Lung (tissue), 12 donors: ENCODE measurements around the gene MAX. TPM values are rescaled to one million over a fixed set of nuclear protein-coding genes. Genes with fewer than 3 reads are reported as not detected.

Experiments
- ATAC-seq: fragments of 200-7000 bp; cut with Tn5 transposase; one replicate; pipeline ENCODE4 v1.9.1; 2020; ENCODE audit warnings: moderate number of reproducible peaks; ENCODE audit not compliant: insufficient read depth, low FRiP score
- DNase-seq, 3 donors: peaks; one replicate each; pipeline ENCODE4 v3.0.0-alpha.2; 2013 to 2017
- H3K27ac ChIP-seq, 2 donors: one replicate each; pipeline ENCODE4 v1.5.1; 2013; ENCODE audit warnings: mild to moderate bottlenecking in 2 of 2, moderate library complexity in 2 of 2, control low read depth in 1 of 2, inconsistent platforms in 1 of 2, low read depth in 1 of 2, low read length in 1 of 2
- H3K27me3 ChIP-seq, 3 donors: one replicate each; pipeline ENCODE4 v1.5.1; 2013; ENCODE audit warnings: low read length in 2 of 3; ENCODE audit not compliant: control insufficient read depth in 3 of 3, insufficient read depth in 3 of 3
- H3K36me3 ChIP-seq, 4 donors: one replicate each; pipeline ENCODE4 v1.5.1; 2013; ENCODE audit warnings: low read length in 4 of 4, mild to moderate bottlenecking in 1 of 4, moderate library complexity in 1 of 4; ENCODE audit not compliant: control insufficient read depth in 4 of 4, insufficient read depth in 4 of 4
- H3K4me1 ChIP-seq, 5 donors: one replicate each; pipeline ENCODE4 v1.5.1; 2013; ENCODE audit warnings: low read length in 5 of 5, mild to moderate bottlenecking in 2 of 5, moderate library complexity in 1 of 5; ENCODE audit not compliant: control insufficient read depth in 5 of 5, insufficient read depth in 5 of 5
- H3K4me3 ChIP-seq: one replicate; pipeline ENCODE4 v1.5.1; 2013; ENCODE audit warnings: mild to moderate bottlenecking, control low read depth, moderate library complexity
- H3K9ac ChIP-seq, 2 donors: one replicate each; pipeline ENCODE4 v1.5.1; 2013; ENCODE audit warnings: low read length in 2 of 2, control low read depth in 1 of 2; ENCODE audit not compliant: insufficient read depth in 1 of 2
- H3K9me3 ChIP-seq, 4 donors: one replicate each; pipeline ENCODE4 v1.5.1; 2013; ENCODE audit warnings: low read length in 3 of 4, mild to moderate bottlenecking in 1 of 4, moderate library complexity in 1 of 4; ENCODE audit not compliant: control insufficient read depth in 4 of 4, insufficient read depth in 3 of 4
- CTCF ChIP-seq: IDR thresholded peaks from 2 replicates; pipeline ENCODE4 v1.5.1; 2012; ENCODE audit warnings: mild to moderate bottlenecking; ENCODE audit errors: control extremely low read depth, extremely low read depth
- WGBS, 2 donors: extraction: QIAGEN DNeasy Blood & Tissue Kit; methylation state at CpG; one replicate each; pipeline ENCODE4 v1.1.7; 2013; 5-methylcytosine and 5-hydroxymethylcytosine counted together
- polyA plus RNA-seq, 2 donors: library from polyadenylated mRNA; stranded (reverse); fragments of 200-250 nt; gene quantifications; one replicate each; pipeline ENCODE4 v1.2.1, GENCODE V29; 2013
- total RNA-seq, 2 donors: library from RNA; depleted of rRNA in 1 of 2; stranded (reverse); fragments of >200 nt in 1 of 2; gene quantifications; one replicate each; pipeline ENCODE4 v1.2.1, GENCODE V29; 2014 to 2021
- donor health status: control.
- donor health status: control.
- donor health status: Bipolar disorder and iron deficiency.
- donor health status: healthy.
- donor health status: DM: yes; HTN: yes; CAD: no.

MAX gene
- total and polyA plus RNA-seq, 4 donors, result 45.1 to 110 (median 57.7) TPM

DNA sequence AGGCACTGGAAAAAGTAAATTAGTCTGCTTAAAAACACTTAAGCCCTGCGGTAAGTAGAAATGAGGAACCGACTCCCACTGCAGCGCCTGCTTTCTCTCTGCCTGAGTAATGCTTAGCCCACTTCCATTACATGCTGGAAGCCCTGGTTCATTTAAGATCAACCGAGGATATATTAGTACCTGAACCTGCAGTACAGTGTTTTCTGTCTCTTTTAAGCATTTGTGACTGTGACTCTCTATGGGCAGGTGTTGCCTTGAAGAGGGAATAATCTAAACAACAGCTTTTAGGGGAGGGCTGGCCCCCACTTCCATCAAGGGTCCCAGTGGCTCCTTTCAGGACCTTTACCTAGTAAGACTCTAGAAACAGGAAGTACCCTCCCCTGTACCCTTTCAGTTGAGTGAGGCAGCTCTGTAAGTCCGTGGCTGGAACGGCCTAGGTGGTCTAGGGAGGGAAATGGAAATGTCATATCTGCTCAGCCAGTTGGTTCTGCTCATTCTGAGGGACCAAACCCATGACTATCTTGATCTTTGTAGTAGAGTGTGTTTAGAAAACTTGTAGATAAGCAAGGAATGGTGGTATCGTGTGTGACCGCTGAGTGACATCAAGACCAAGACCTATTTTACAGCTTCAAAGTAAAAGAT is 59.5 kb downstream of the MAX start:
- H3K4me1 ChIP-seq, result peaks cover 0 to 6% (median 2%) of the 10 kb centered on the region in 5 donors
- no peak for DNase-seq
- H3K27ac ChIP-seq, result no peak overlapping the region

GRCh38 chr14:65042296-65042695 is 60.0 kb downstream of the MAX start:
- ATAC-seq, result no peak
- 56 to 86% methylated on average over 3 of the region's 3 CpGs for WGBS, 2 donors
- no peak for DNase-seq

More for the DNA sequence above, 59.5 kb downstream of the MAX start:
- Histone ChIP-seq H3K27me3 (no peaks in the 10 kb centered on the region), H3K9me3 (no peaks in the 10 kb centered on the region), H3K9ac (no peak overlapping the region), H3K36me3 (peaks cover 3 to 32% (median 13%) of the 10 kb centered on the region in 4 donors), H3K4me3 (no peak overlapping the region)
- WGBS, 2 donors, result 40 to 71% methylated on average over 8 of the region's 8 CpGs
- no peak for ATAC-seq
- no peak for TF ChIP-seq CTCF

GRCh38 chr14:65041434-65041915 is 60.8 kb downstream of the MAX start:
- no peak for DNase-seq

More at GRCh38 chr14:65042296-65042695, 60.0 kb downstream of the MAX start:
- Histone ChIP-seq H3K9me3 (no peaks in the 10 kb centered on the region), H3K9ac (no peak overlapping the region), H3K4me1 (peaks cover 0 to 3% (median 0%) of the 10 kb centered on the region in 5 donors), H3K4me3 (no peak overlapping the region), H3K27me3 (no peaks in the 10 kb centered on the region), H3K27ac (no peak overlapping the region), H3K36me3 (peaks cover 3 to 32% (median 13%) of the 10 kb centered on the region in 4 donors)
- TF ChIP-seq CTCF, result no peak

More at GRCh38 chr14:65041434-65041915, 60.8 kb downstream of the MAX start:
- H3K27me3 ChIP-seq, result no peaks in the 10 kb centered on the region
- peaks cover 3 to 28% (median 13%) of the 10 kb centered on the region in 4 donors for H3K36me3 ChIP-seq
- WGBS, 2 donors, result 88 to 93% methylated on average over 7 of the region's 7 CpGs
- no peak overlapping the region for H3K9ac ChIP-seq
- no peak overlapping the region for H3K4me3 ChIP-seq
- H3K4me1 ChIP-seq, result no peaks in the 10 kb centered on the region
- TF ChIP-seq CTCF, result no peak
- H3K27ac ChIP-seq, result no peak overlapping the region
- ATAC-seq, result no peak
- H3K9me3 ChIP-seq, result no peaks in the 10 kb centered on the region
